NT2/D1 (cell line): Measurements from ENCODE around the gene TMEM45A.
"Not testable (repeated sequence)": the region's sequence is repeated elsewhere in the genome, so short reads cannot be mapped to it uniquely, and the experiment has no call there.

ENCODE experiments used
- DNase-seq: peaks from one replicate; pipeline ENCODE4 v3.0.0-alpha.2; 2011; ENCODE audit warnings: low read depth, low spot score
- H3K27me3 ChIP-seq: 2 replicates; pipeline ENCODE4 v1.6.0; 2011; ENCODE audit warnings: mild to moderate bottlenecking; ENCODE audit not compliant: insufficient read length, insufficient read depth
- H3K36me3 ChIP-seq: 2 replicates; pipeline ENCODE4 v1.6.1; 2011; ENCODE audit warnings: mild to moderate bottlenecking, low read length, mixed read lengths; ENCODE audit not compliant: insufficient read depth, insufficient read length
- H3K4me1 ChIP-seq: 2 replicates; pipeline ENCODE4 v1.5.1; 2011; ENCODE audit not compliant: insufficient read depth, insufficient read length
- H3K4me3 ChIP-seq: 2 replicates; pipeline ENCODE4 v1.5.1; 2011; ENCODE audit warnings: low read depth; ENCODE audit not compliant: insufficient read length
- H3K9ac ChIP-seq: 2 replicates; pipeline ENCODE4 v1.6.0; 2011; ENCODE audit warnings: low read depth; ENCODE audit not compliant: insufficient read length
- H3K9me3 ChIP-seq: 2 replicates; pipeline ENCODE4 v1.5.1; 2011; ENCODE audit warnings: mild to moderate bottlenecking, low read length; ENCODE audit not compliant: insufficient read depth
- SUZ12 ChIP-seq: IDR thresholded peaks from 2 replicates; pipeline ENCODE4 v1.6.1; 2011; ENCODE audit not compliant: insufficient read length, insufficient read depth; ENCODE audit errors: extremely low read depth
- YY1 ChIP-seq: IDR thresholded peaks from 2 replicates; pipeline ENCODE4 v1.6.1; 2011; ENCODE audit not compliant: insufficient read length, insufficient read depth
- ZNF274 ChIP-seq: IDR thresholded peaks from 2 replicates; pipeline ENCODE4 v1.6.1; 2011; ENCODE audit warnings: mild to moderate bottlenecking, low read depth, low read length

The TMEM45A gene

GRCh38 chr3:100577382-100578008 is 85.1 kb downstream of the TMEM45A start:
- Histone ChIP-seq H3K27me3 (no peaks in the 10 kb centered on the region), H3K9ac (no peak overlapping the region), H3K4me3 (no peak overlapping the region), H3K36me3 (no peaks in the 10 kb centered on the region), H3K4me1 (no peaks in the 10 kb centered on the region), H3K9me3 (no peaks in the 10 kb centered on the region)
- TF ChIP-seq SUZ12 (no peak), YY1 (no peak), ZNF274 (no peak)
- no peak for DNase-seq

- H3K4me1 ChIP-seq: no peaks in the 10 kb centered on the region
- H3K36me3 ChIP-seq: no peaks in the 10 kb centered on the region
- H3K27me3 ChIP-seq: no peaks in the 10 kb centered on the region
- no peaks in the 10 kb centered on the region for H3K9me3 ChIP-seq
- DNase-seq: no peak
- TF ChIP-seq YY1 (no peak), ZNF274 (no peak), SUZ12 (no peak)
- H3K9ac ChIP-seq: no peak overlapping the region
- no peak overlapping the region for H3K4me3 ChIP-seq
Measured at GRCh38 chr3:100578646-100579045, 86.2 kb downstream of the TMEM45A start.

- TF ChIP-seq SUZ12 (no peak), YY1 (no peak), ZNF274 (no peak)
- DNase-seq: no peak
- H3K27me3 ChIP-seq: no peaks in the 10 kb centered on the region
Measured at GRCh38 chr3:100580147-100580546, 87.7 kb downstream of the TMEM45A start.

GRCh38 chr3:100581650-100582049 is 89.2 kb downstream of the TMEM45A start:
- Histone ChIP-seq H3K9ac (no peak overlapping the region), H3K9me3 (peaks cover 8% of the 10 kb centered on the region; the same call in 1 of the 2 replicates), H3K4me3 (no peak overlapping the region), H3K36me3 (no peaks in the 10 kb centered on the region), H3K4me1 (no peaks in the 10 kb centered on the region), H3K27me3 (no peaks in the 10 kb centered on the region)
- TF ChIP-seq SUZ12: no peak
- TF ChIP-seq ZNF274: no peak
- TF ChIP-seq YY1: no peak
- no peak for DNase-seq

More at GRCh38 chr3:100580147-100580546, 87.7 kb downstream of the TMEM45A start:
- Histone ChIP-seq H3K4me3 (no peak overlapping the region), H3K36me3 (no peaks in the 10 kb centered on the region), H3K9ac (no peak overlapping the region), H3K4me1 (no peaks in the 10 kb centered on the region), H3K9me3 (no peaks in the 10 kb centered on the region)

GRCh38 chr3:100582157-100582556 is 89.7 kb downstream of the TMEM45A start:
- not testable (repeated sequence) for H3K4me1 ChIP-seq, DNase-seq, H3K4me3 ChIP-seq, H3K36me3 ChIP-seq, H3K27me3 ChIP-seq, H3K9ac ChIP-seq
- H3K9me3 ChIP-seq: peaks cover 13% of the 10 kb centered on the region; the same call in 1 of the 2 replicates

GRCh38 chr3:100584101-100584660 is 91.8 kb downstream of the TMEM45A start:
- peaks cover 15% of the 10 kb centered on the region; the same call in 1 of the 2 replicates for H3K9me3 ChIP-seq
- no peak overlapping the region for H3K9ac ChIP-seq
- TF ChIP-seq SUZ12 (no peak), ZNF274 (no peak), YY1 (no peak)
- no peaks in the 10 kb centered on the region for H3K36me3 ChIP-seq
- H3K27me3 ChIP-seq: no peaks in the 10 kb centered on the region
- DNase-seq: no peak
- H3K4me3 ChIP-seq: no peak overlapping the region
- no peaks in the 10 kb centered on the region for H3K4me1 ChIP-seq

- TF ChIP-seq YY1 (no peak), SUZ12 (no peak), ZNF274 (no peak)
Measured at GRCh38 chr3:100586832-100587231, 94.4 kb downstream of the TMEM45A start.

More at GRCh38 chr3:100586832-100587231, 94.4 kb downstream of the TMEM45A start:
- no peak overlapping the region for H3K9ac ChIP-seq
- H3K27me3 ChIP-seq: no peaks in the 10 kb centered on the region
- DNase-seq: no peak
- H3K9me3 ChIP-seq: peaks cover 15% of the 10 kb centered on the region; the same call in 1 of the 2 replicates
- H3K4me3 ChIP-seq: no peak overlapping the region
- H3K36me3 ChIP-seq: no peaks in the 10 kb centered on the region
- peaks cover 2% of the 10 kb centered on the region for H3K4me1 ChIP-seq
